GM23248 (cell line): ENCODE data around the gene ANKRD13D. TPM values are rescaled to one million over a fixed set of nuclear protein-coding genes. Genes with fewer than 3 reads are reported as not detected.

ENCODE experiments used
- DNase-seq: peaks from one replicate; pipeline ENCODE4 v3.0.0-alpha.2; 2015
- H2AFZ ChIP-seq: fragments of 200-600 bp; sonication (generic); 2 replicates; pipeline ENCODE4 v1.6.1; 2016; ENCODE audit warnings: antibody characterized with exemption
- H3F3A ChIP-seq: fragments of 200-600 bp; sonication (generic); 2 replicates; pipeline ENCODE4 v1.6.1; 2016; ENCODE audit warnings: mild to moderate bottlenecking, antibody characterized with exemption, mixed run types; ENCODE audit not compliant: insufficient read depth
- H3K27ac ChIP-seq: fragments of 200-600 bp; sonication (generic); 2 replicates; pipeline ENCODE4 v1.5.1; 2016; ENCODE audit warnings: mild to moderate bottlenecking
- H3K27me3 ChIP-seq: fragments of 200-600 bp; sonication (generic); replicated peaks from 2 replicates; pipeline ENCODE4 v1.6.1; 2016; ENCODE audit warnings: mild to moderate bottlenecking; ENCODE audit not compliant: insufficient read depth
- H3K36me3 ChIP-seq: fragments of 200-600 bp; sonication (generic); 2 replicates; pipeline ENCODE4 v1.6.1; 2016; ENCODE audit warnings: low read depth, mild to moderate bottlenecking
- H3K4me1 ChIP-seq: fragments of 200-600 bp; sonication (generic); 2 replicates; pipeline ENCODE4 v1.6.1; 2016; ENCODE audit warnings: mild to moderate bottlenecking; ENCODE audit not compliant: insufficient read depth
- H3K4me2 ChIP-seq: fragments of 200-600 bp; sonication (generic); one replicate; pipeline ENCODE4 v1.6.1; 2016; ENCODE audit warnings: mild to moderate bottlenecking; ENCODE audit not compliant: unreplicated experiment
- H3K4me3 ChIP-seq: fragments of 200-600 bp; sonication (generic); 2 replicates; pipeline ENCODE4 v1.5.1; 2016; ENCODE audit warnings: mild to moderate bottlenecking
- H3K79me2 ChIP-seq: fragments of 200-600 bp; sonication (generic); 2 replicates; pipeline ENCODE4 v1.6.1; 2016; ENCODE audit warnings: mild to moderate bottlenecking; ENCODE audit not compliant: insufficient read depth
- H3K9ac ChIP-seq: fragments of 200-600 bp; sonication (generic); 2 replicates; pipeline ENCODE4 v1.6.1; 2016; ENCODE audit warnings: mild to moderate bottlenecking
- H3K9me2 ChIP-seq: fragments of 200-600 bp; sonication (generic); 2 replicates; pipeline ENCODE4 v1.6.1; 2016; ENCODE audit warnings: mixed run types, mild to moderate bottlenecking, moderate library complexity; ENCODE audit not compliant: insufficient read depth
- H3K9me3 ChIP-seq: fragments of 200-600 bp; sonication (generic); one replicate; pipeline ENCODE4 v1.6.1; 2017; ENCODE audit warnings: low read depth
- H4K20me1 ChIP-seq: fragments of 200-600 bp; sonication (generic); 2 replicates; pipeline ENCODE4 v1.6.0; 2016; ENCODE audit not compliant: insufficient read depth
- EZH2 ChIP-seq: fragments of 200-600 bp; sonication (generic); IDR thresholded peaks from 2 replicates; pipeline ENCODE4 v1.6.1; 2018; ENCODE audit warnings: antibody characterized with exemption, mild to moderate bottlenecking; ENCODE audit not compliant: insufficient read depth, poor library complexity, severe bottlenecking
- EZH2phosphoT487 ChIP-seq: fragments of 200-600 bp; sonication (generic); IDR thresholded peaks from 2 replicates; pipeline ENCODE4 v1.6.1; 2018; ENCODE audit warnings: antibody characterized with exemption, moderate library complexity, mild to moderate bottlenecking, low read depth; ENCODE audit not compliant: insufficient read depth
- WGBS, 2 experiments: methylation state at CpG; one replicate each; pipeline ENCODE4 v1.1.6; 2015 to 2017; ENCODE audit warnings: low lambda C conversion rate in 2 of 2, low coverage in 1 of 2; ENCODE audit errors: missing lambda C conversion rate in 2 of 2; 5-methylcytosine and 5-hydroxymethylcytosine counted together
- in situ Hi-C: fragments of 300-500 bp; cut with MboI; formaldehyde crosslinking; loops from 2 replicates; pipeline ENCODE4 v1.15.0; 2020
- polyA plus RNA-seq: library from polyadenylated mRNA; unstranded; fragments of >200 nt; fragmentation: Nextera tagmentation; extraction: Ambion mirVana; gene quantifications from 2 replicates; pipeline ENCODE4 v1.2.1, GENCODE V29; 2016
- total RNA-seq: library from RNA; depleted of rRNA; stranded (reverse); fragments of >200 nt; shearing (Covaris generic); gene quantifications from 2 replicates; pipeline ENCODE4 v1.2.3, GENCODE V29; 2014

Gene ANKRD13D
- total and polyA plus RNA-seq, 2 experiments from 2014 or later = 16.4 to 42.9 TPM

GRCh38 chr11:67332081-67332691, 43.1 kb downstream of the ANKRD13D start:
- Histone ChIP-seq H3K9me3 (no peaks in the 10 kb centered on the region), H3K27me3 (no peaks in the 10 kb centered on the region), H3K36me3 (no peaks in the 10 kb centered on the region), H2AFZ (no peak overlapping the region), H3K9me2 (no peaks in the 10 kb centered on the region), H4K20me1 (no peaks in the 10 kb centered on the region), H3K79me2 (no peaks in the 10 kb centered on the region), H3K4me1 (no peaks in the 10 kb centered on the region), H3K4me3 (no peak overlapping the region), H3K9ac (no peak overlapping the region), H3K27ac (no peak overlapping the region), H3K4me2 (no peak overlapping the region), H3F3A (no peaks in the 10 kb centered on the region)
- in situ Hi-C loops = no loop called here
- TF ChIP-seq EZH2 (no peak), EZH2phosphoT487 (no peak)
- 95 to 96% methylated on average over 6 of the region's 6 CpGs for WGBS, 2 experiments
- DNase-seq = no peak

- 80 to 91% methylated on average over 3 of the region's 3 CpGs for WGBS, 2 experiments
- Histone ChIP-seq H3K27me3 (no peaks in the 10 kb centered on the region), H3K9me2 (no peaks in the 10 kb centered on the region), H3K4me1 (no peaks in the 10 kb centered on the region), H3K4me2 (no peak overlapping the region), H3K27ac (no peak overlapping the region), H3K9ac (no peak overlapping the region), H3K36me3 (no peaks in the 10 kb centered on the region), H3K79me2 (no peaks in the 10 kb centered on the region), H4K20me1 (no peaks in the 10 kb centered on the region), H3K9me3 (no peaks in the 10 kb centered on the region), H3K4me3 (no peak overlapping the region), H2AFZ (no peak overlapping the region), H3F3A (no peaks in the 10 kb centered on the region)
- TF ChIP-seq EZH2phosphoT487 = no peak
- no peak for TF ChIP-seq EZH2
- in situ Hi-C loops = no loop called here
- no peak for DNase-seq
Measured at GRCh38 chr11:67337257-67337656, 48.2 kb downstream of the ANKRD13D start.

GRCh38 chr11:67344264-67344663, 55.2 kb downstream of the ANKRD13D start:
- 87 to 91% methylated on average over 4 of the region's 4 CpGs for WGBS, 2 experiments
- H3K79me2 ChIP-seq = no peaks in the 10 kb centered on the region
- no peak for DNase-seq
- no peak overlapping the region for H3K9ac ChIP-seq
- no peaks in the 10 kb centered on the region for H3K9me2 ChIP-seq
- no peaks in the 10 kb centered on the region for H3K27me3 ChIP-seq
- no peaks in the 10 kb centered on the region for H3K36me3 ChIP-seq
- H3K27ac ChIP-seq = no peak overlapping the region
- no peaks in the 10 kb centered on the region for H3K9me3 ChIP-seq
- H3K4me1 ChIP-seq = peaks cover 27% of the 10 kb centered on the region
- TF ChIP-seq EZH2phosphoT487 (no peak), EZH2 (no peak)
- H3F3A ChIP-seq = peaks cover 31% of the 10 kb centered on the region
- no peak overlapping the region for H3K4me2 ChIP-seq
- no peaks in the 10 kb centered on the region for H4K20me1 ChIP-seq
- no peak overlapping the region for H3K4me3 ChIP-seq
- in situ Hi-C loops = no loop called here
- no peak overlapping the region for H2AFZ ChIP-seq

GRCh38 chr11:67345247-67345919, 56.3 kb downstream of the ANKRD13D start:
- Histone ChIP-seq H3K9ac (no peak overlapping the region), H3K4me2 (no peak overlapping the region), H3K79me2 (no peaks in the 10 kb centered on the region), H3K36me3 (no peaks in the 10 kb centered on the region), H3K9me2 (no peaks in the 10 kb centered on the region), H3K4me3 (no peak overlapping the region), H4K20me1 (no peaks in the 10 kb centered on the region), H3K27ac (peak overlapping the region; percentile 87), H3K4me1 (peaks cover 27% of the 10 kb centered on the region), H3K27me3 (no peaks in the 10 kb centered on the region), H2AFZ (no peak overlapping the region), H3F3A (peaks cover 37% of the 10 kb centered on the region), H3K9me3 (no peaks in the 10 kb centered on the region)
- in situ Hi-C loops = no loop called here
- WGBS, 2 experiments = 86 to 90% methylated on average over 8 of the region's 8 CpGs
- no peak for DNase-seq
- TF ChIP-seq EZH2 (no peak), EZH2phosphoT487 (no peak)
